HEK293T (cell line): ENCODE results near the gene DYRK3.

ENCODE experiments used
- CTCF ChIA-PET: fragments of 350-600 bp; formaldehyde crosslinking; extraction: SDS; loops from one replicate; lab custom pipeline; 2021; ENCODE audit warnings: antibody characterized with exemption, inconsistent platforms; lab: Yijun Ruan, JAX
- POLR2A ChIA-PET: fragments of 350-600 bp; formaldehyde crosslinking; extraction: SDS; loops from one replicate; lab custom pipeline; 2020; ENCODE audit warnings: antibody characterized with exemption, inconsistent platforms; lab: Yijun Ruan, JAX
- DNase-seq: peaks from one replicate; pipeline ENCODE4 v3.0.0; 2012; ENCODE audit warnings: mixed read lengths; ENCODE audit errors: extremely low spot score
- ARNT ChIP-seq: fragments of 450-650 bp; IDR thresholded peaks from 2 replicates; pipeline ENCODE4 v1.6.1; 2017; ENCODE audit warnings: mild to moderate bottlenecking
- BHLHE40 ChIP-seq: fragments of 450-650 bp; IDR thresholded peaks from 2 replicates; pipeline ENCODE4 v1.6.1; 2016; ENCODE audit warnings: mild to moderate bottlenecking, moderate library complexity, borderline replicate concordance
- CTBP1 ChIP-seq: fragments of 450-650 bp; IDR thresholded peaks from 2 replicates; pipeline ENCODE4 v1.6.1; 2016; ENCODE audit warnings: borderline replicate concordance
- ELF4 ChIP-seq: fragments of 450-650 bp; IDR thresholded peaks from 2 replicates; pipeline ENCODE4 v1.6.1; 2017; ENCODE audit warnings: antibody characterized with exemption
- FOXA1 ChIP-seq: fragments of 450-650 bp; IDR thresholded peaks from 2 replicates; pipeline ENCODE4 v1.6.1; 2016; ENCODE audit warnings: mild to moderate bottlenecking
- FOXK2 ChIP-seq: fragments of 450-650 bp; IDR thresholded peaks from 2 replicates; pipeline ENCODE4 v1.6.1; 2016; ENCODE audit warnings: mild to moderate bottlenecking
- FOXM1 ChIP-seq: fragments of 450-650 bp; IDR thresholded peaks from 2 replicates; pipeline ENCODE4 v1.6.1; 2017; ENCODE audit warnings: mild to moderate bottlenecking, borderline replicate concordance
- HDGF ChIP-seq: fragments of 450-650 bp; IDR thresholded peaks from 2 replicates; pipeline ENCODE4 v1.6.1; 2017; ENCODE audit warnings: antibody characterized with exemption, borderline replicate concordance
- L3MBTL2 ChIP-seq: fragments of 450-650 bp; conservative IDR thresholded peaks from 2 replicates; pipeline ENCODE4 v1.6.1; 2016; ENCODE audit warnings: mild to moderate bottlenecking
- LEF1 ChIP-seq: fragments of 450-650 bp; IDR thresholded peaks from 2 replicates; pipeline ENCODE4 v1.6.1; 2017; ENCODE audit warnings: mild to moderate bottlenecking, borderline replicate concordance
- NFRKB ChIP-seq: fragments of 450-650 bp; IDR thresholded peaks from 2 replicates; pipeline ENCODE4 v1.6.1; 2016; ENCODE audit warnings: mild to moderate bottlenecking, moderate library complexity
- PKNOX1 ChIP-seq: fragments of 450-650 bp; IDR thresholded peaks from 2 replicates; pipeline ENCODE4 v1.6.1; 2016
- SP1 ChIP-seq: fragments of 450-650 bp; IDR thresholded peaks from 2 replicates; pipeline ENCODE4 v1.6.1; 2017
- SUZ12 ChIP-seq: fragments of 450-650 bp; IDR thresholded peaks from 2 replicates; pipeline ENCODE4 v1.6.1; 2016; ENCODE audit warnings: mild to moderate bottlenecking
- TARDBP ChIP-seq: fragments of 450-650 bp; IDR thresholded peaks from 2 replicates; pipeline ENCODE4 v1.6.1; 2016
- ZNF384 ChIP-seq: fragments of 450-650 bp; IDR thresholded peaks from 2 replicates; pipeline ENCODE4 v1.6.1; 2016

DYRK3 gene

DNA sequence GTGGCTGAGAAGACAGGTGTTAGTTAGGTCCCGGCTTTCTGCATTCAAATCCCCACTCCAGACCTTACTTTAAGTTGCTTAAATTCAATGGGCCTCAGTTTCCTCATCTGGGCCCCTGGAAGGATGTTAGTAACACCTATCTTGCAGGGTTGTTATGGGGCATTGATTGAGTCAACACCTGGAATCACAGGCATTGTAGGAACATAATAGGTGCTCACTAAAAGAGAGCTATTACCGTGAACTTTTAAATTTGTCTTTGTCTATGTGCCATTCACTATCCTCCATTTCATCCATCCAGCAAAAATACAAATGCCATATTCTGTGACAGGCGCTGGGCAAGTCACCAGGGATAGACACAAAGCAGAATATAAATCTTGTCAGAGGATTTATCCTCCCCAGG lies 38.9 kb downstream of the DYRK3 start:
- ChIA-PET POLR2A (interaction anchor here (1.5 kb wide), 1 partner anchor 39 kb away, joined by 5 read pairs; the partner anchor contains the start of gene DYRK3), CTCF (interaction anchor here (0.8 to 1.5 kb wide), 4 partner anchors 10 to 312 kb away, joined by 3 to 6 read pairs (median 4); partner anchors contain the start of gene EIF2D)
- no peak for DNase-seq
- TF ChIP-seq FOXM1: no peak
- no peak for TF ChIP-seq SP1
- TF ChIP-seq FOXK2: no peak
- TF ChIP-seq BHLHE40: no peak
- TF ChIP-seq CTBP1: no peak
- TF ChIP-seq L3MBTL2: no peak
- no peak for TF ChIP-seq PKNOX1
- no peak for TF ChIP-seq NFRKB
- TF ChIP-seq FOXA1: no peak
- TF ChIP-seq SUZ12: no peak
- TF ChIP-seq ARNT: no peak
- no peak for TF ChIP-seq LEF1

DNA sequence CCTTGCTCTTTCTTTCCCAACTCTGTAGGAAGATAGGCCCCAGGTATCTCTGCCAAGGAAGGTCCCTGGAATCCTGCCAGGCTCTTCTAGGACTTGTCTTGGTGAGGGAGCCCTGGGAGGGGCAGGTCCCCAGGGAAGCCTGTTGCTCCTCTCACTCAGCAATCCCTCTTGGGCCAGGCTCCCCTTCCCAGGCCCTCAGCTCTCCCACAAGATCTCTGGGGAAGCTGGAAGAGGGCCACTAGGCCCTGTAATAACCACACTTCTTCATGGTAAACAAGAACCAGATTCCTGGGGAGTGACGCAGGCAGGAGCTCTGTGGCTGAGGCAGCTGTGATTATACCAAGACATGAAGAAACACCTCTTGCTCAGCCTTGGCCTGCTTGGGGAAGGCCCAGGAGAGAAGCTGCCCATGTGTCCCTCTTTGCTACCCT lies 39.4 kb downstream of the DYRK3 start:
- ChIA-PET POLR2A (no interaction called here), CTCF (no interaction called here)
- TF ChIP-seq FOXM1 (no peak), PKNOX1 (no peak), FOXK2 (no peak), SUZ12 (no peak), BHLHE40 (no peak), LEF1 (no peak), ARNT (no peak), TARDBP (no peak), NFRKB (no peak), FOXA1 (no peak)
- no peak for DNase-seq

DNA sequence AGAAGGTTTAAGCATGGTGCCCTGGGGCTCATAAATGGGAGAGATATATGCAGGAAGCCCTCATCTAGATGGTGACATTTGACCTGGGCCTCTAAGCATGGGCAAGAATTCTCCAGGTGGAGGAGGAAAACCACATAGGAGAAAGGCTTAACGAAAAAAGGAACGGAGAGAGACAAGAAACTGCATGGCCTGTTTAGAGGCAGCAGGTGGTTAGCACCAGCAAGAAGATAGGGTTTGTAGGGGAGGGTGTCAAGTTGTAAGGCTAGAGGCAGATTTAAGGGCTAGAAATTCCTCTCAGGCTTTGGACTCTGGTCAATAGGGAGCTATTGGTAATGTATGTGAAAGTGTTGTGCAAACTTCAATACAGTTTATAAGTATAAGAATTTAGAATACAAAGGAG lies 41.2 kb downstream of the DYRK3 start:
- POLR2A ChIA-PET: interaction anchor here (1.0 kb wide), 1 partner anchor 8 kb away, joined by 3 read pairs; the partner anchor contains the start of gene MAPKAPK2
- DNase-seq: no peak
- TF ChIP-seq FOXM1 (no peak), FOXK2 (no peak), LEF1 (no peak), SP1 (no peak), BHLHE40 (no peak), ELF4 (no peak), NFRKB (no peak), TARDBP (no peak), ZNF384 (no peak), L3MBTL2 (no peak)
- CTCF ChIA-PET: no interaction called here

GRCh38 chr1:206678490-206678889 lies 43.2 kb downstream of the DYRK3 start:
- no peak for DNase-seq
- ChIA-PET POLR2A (no interaction called here), CTCF (interaction anchor here (1.0 kb wide), 1 partner anchor 95 kb away, joined by 3 read pairs; no protein-coding TSS in a partner anchor)
- no peak for TF ChIP-seq L3MBTL2
- no peak for TF ChIP-seq CTBP1
- no peak for TF ChIP-seq PKNOX1
- no peak for TF ChIP-seq ZNF384
- no peak for TF ChIP-seq BHLHE40
- no peak for TF ChIP-seq FOXM1
- no peak for TF ChIP-seq SP1
- TF ChIP-seq NFRKB: no peak
- no peak for TF ChIP-seq TARDBP
- TF ChIP-seq LEF1: no peak
- TF ChIP-seq HDGF: no peak
- no peak for TF ChIP-seq ELF4
- no peak for TF ChIP-seq SUZ12
- no peak for TF ChIP-seq FOXA1

- no peak for TF ChIP-seq HDGF
- no peak for TF ChIP-seq FOXK2
- no peak for TF ChIP-seq SUZ12
- no peak for TF ChIP-seq ELF4
- no peak for TF ChIP-seq ARNT
- no peak for TF ChIP-seq FOXM1
- no peak for TF ChIP-seq FOXA1
- no peak for TF ChIP-seq L3MBTL2
- TF ChIP-seq TARDBP: no peak
- no peak for TF ChIP-seq BHLHE40
- TF ChIP-seq PKNOX1: no peak
- no peak for TF ChIP-seq CTBP1
- no peak for TF ChIP-seq NFRKB
- TF ChIP-seq ZNF384: no peak
- no peak for TF ChIP-seq SP1
- no peak for TF ChIP-seq LEF1
- POLR2A ChIA-PET: no interaction called here
- no peak for DNase-seq
- CTCF ChIA-PET: no interaction called here
Measured at GRCh38 chr1:206679738-206680211, 44.4 kb downstream of the DYRK3 start.
